ENCODE measurements around the gene UBTD2. TPM values are rescaled to one million over a fixed set of nuclear protein-coding genes. Genes with fewer than 3 reads are reported as not detected.

The UBTD2 gene
- total and polyA plus RNA-seq, 9 donors, result 17.0 to 31.5 (median 28.6) TPM

GRCh38 chr5:172285226-172286143, 1.9 kb upstream of the UBTD2 start:
- intact Hi-C loops (cut with DNase I), result no loop called here
- Histone ChIP-seq H3K27me3 (no peaks in the 10 kb centered on the region), H3K9me3 (no peaks in the 10 kb centered on the region), H3K36me3 (no peaks in the 10 kb centered on the region), H3K27ac (no peak overlapping the region), H3K4me3 (no peak overlapping the region), H3K4me1 (ENCODE audit: insufficient read depth) (peaks cover 2% of the 10 kb centered on the region)
- 68 to 79% (median 74%) methylated on average over 15 of the region's 15 CpGs for WGBS, 3 donors
- DNase-seq, result no peak
- TF ChIP-seq CTCF (IDR thresholded peaks at IDR 0.05), result no peak
- TF ChIP-seq EP300 (IDR thresholded peaks at IDR 0.05), result no peak
- TF ChIP-seq POLR2A (IDR thresholded peaks at IDR 0.05), result no peak

GRCh38 chr5:172284611-172284980, 1.0 kb upstream of the UBTD2 start:
- Histone ChIP-seq H3K27me3 (no peaks in the 10 kb centered on the region), H3K9me3 (no peaks in the 10 kb centered on the region), H3K4me3 (peak overlapping the region; percentile 55), H3K27ac (peak overlapping the region; percentile 86 to 90), H3K4me1 (ENCODE audit: insufficient read depth) (peaks cover 4% of the 10 kb centered on the region), H3K36me3 (no peaks in the 10 kb centered on the region)
- intact Hi-C loops (cut with DNase I), result loop anchor here in 3 of 4 donors (5.0 kb wide), 2 partner anchors 97 to 168 kb away; partner anchors contain the start of genes SH3PXD2B (in 3 of the 3) and STK10 (in 1 of the 3)
- no peak for DNase-seq
- 1 to 2% (median 2%) methylated on average over 11 of the region's 11 CpGs for WGBS, 3 donors
- TF ChIP-seq POLR2A (IDR thresholded peaks at IDR 0.05) (no peak), EP300 (IDR thresholded peaks at IDR 0.05) (no peak), CTCF (IDR thresholded peaks at IDR 0.05) (no peak)

GRCh38 chr5:172283862-172284610, 472 bp upstream of the UBTD2 start:
- Histone ChIP-seq H3K9me3 (no peaks in the 10 kb centered on the region), H3K27me3 (no peaks in the 10 kb centered on the region), H3K27ac (peak overlapping the region; percentile 86 to 90), H3K36me3 (no peaks in the 10 kb centered on the region), H3K4me3 (peak overlapping the region; percentile 55), H3K4me1 (ENCODE audit: insufficient read depth) (peaks cover 4% of the 10 kb centered on the region)
- intact Hi-C loops (cut with DNase I), result loop anchor here in 3 of 4 donors (5.0 kb wide), 2 partner anchors 97 to 168 kb away; partner anchors contain the start of genes SH3PXD2B (in 3 of the 3) and STK10 (in 1 of the 3)
- peak; percentile 89 to 92 (median 90) for DNase-seq
- WGBS, 3 donors, result 1% methylated on average over 35 to 79 of the region's 79 CpGs
- TF ChIP-seq EP300 (IDR thresholded peaks at IDR 0.05) (no peak), CTCF (IDR thresholded peaks at IDR 0.05) (no peak), POLR2A (IDR thresholded peaks at IDR 0.05) (no peak)

- intact Hi-C loops (cut with DNase I), result loop anchor here in 3 of 4 donors (5.0 kb wide), 2 partner anchors 95 to 170 kb away; partner anchors contain the start of genes SH3PXD2B (in 3 of the 3) and STK10 (in 1 of the 3)
- H3K36me3 ChIP-seq, result no peaks in the 10 kb centered on the region
- H3K4me3 ChIP-seq, result peak overlapping the region; percentile 55
- no peak for DNase-seq
- H3K27me3 ChIP-seq, result no peaks in the 10 kb centered on the region
- H3K9me3 ChIP-seq, result no peaks in the 10 kb centered on the region
- no peak for TF ChIP-seq CTCF (IDR thresholded peaks at IDR 0.05)
- no peak for TF ChIP-seq EP300 (IDR thresholded peaks at IDR 0.05)
- TF ChIP-seq POLR2A (IDR thresholded peaks at IDR 0.05), result no peak
- H3K4me1 ChIP-seq (ENCODE audit: insufficient read depth), result peaks cover 4% of the 10 kb centered on the region
- WGBS, 3 donors, result 9 to 11% (median 9%) methylated on average over 13 of the region's 13 CpGs
- peak overlapping the region in 1 of 2 donors; percentile 86 for H3K27ac ChIP-seq
Observed at GRCh38 chr5:172282272-172283019, 1.1 kb downstream of the UBTD2 start.
